ENCODE data around the gene AMH. TPM values are rescaled to one million over a fixed set of nuclear protein-coding genes. Genes with fewer than 3 reads are reported as not detected.
A peak's percentile ranks its signal among the peaks of the same experiment; 100 is the strongest.

The AMH gene
- total RNA-seq, 6 donors from 2014 or later = 1.1 to 6.3 (median 3.2) TPM

GRCh38 chr19:2247433-2248101 is 1.6 kb upstream of the AMH start:
- peaks cover 39 to 51% (median 40%) of the 10 kb centered on the region in 4 donors for H3K4me1 ChIP-seq
- H3K9me3 ChIP-seq = no peaks in the 10 kb centered on the region
- peak overlapping the region in 2 of 4 donors; percentile 1 to 27 for H3K27ac ChIP-seq
- H3K36me3 ChIP-seq = peaks cover 43 to 62% (median 60%) of the 10 kb centered on the region in 4 donors
- DNase-seq (peak in 1 of 2 donors; percentile 66), ATAC-seq (ENCODE audit: low FRiP score in 2 of 2) (no peak)
- H3K27me3 ChIP-seq = peaks cover 0 to 29% (median 27%) of the 10 kb centered on the region in 4 donors
- 93 to 98% methylated on average over 20 to 21 of the region's 28 CpGs for WGBS, 2 donors
- H3K4me3 ChIP-seq = no peak overlapping the region
- TF ChIP-seq EP300 (IDR thresholded peaks at IDR 0.05) = no peak
- no peak for TF ChIP-seq POLR2A (IDR thresholded peaks at IDR 0.05)
- TF ChIP-seq CTCF (IDR thresholded peaks at IDR 0.05) = no peak
- no peak for TF ChIP-seq POLR2AphosphoS5 (IDR thresholded peaks at IDR 0.05)

GRCh38 chr19:2248136-2249009 is 750 bp upstream of the AMH start:
- ATAC-seq (ENCODE audit: low FRiP score in 2 of 2) (no peak), DNase-seq (no peak)
- Histone ChIP-seq H3K9me3 (no peaks in the 10 kb centered on the region), H3K4me3 (no peak overlapping the region), H3K4me1 (peaks cover 39 to 51% (median 43%) of the 10 kb centered on the region in 4 donors), H3K36me3 (peaks cover 43 to 57% (median 56%) of the 10 kb centered on the region in 4 donors), H3K27ac (no peak overlapping the region), H3K27me3 (peaks cover 0 to 37% (median 34%) of the 10 kb centered on the region in 4 donors)
- 91 to 95% methylated on average over 13 to 16 of the region's 21 CpGs for WGBS, 2 donors
- no peak for TF ChIP-seq EP300 (IDR thresholded peaks at IDR 0.05)
- TF ChIP-seq POLR2AphosphoS5 (IDR thresholded peaks at IDR 0.05) = no peak
- no peak for TF ChIP-seq CTCF (IDR thresholded peaks at IDR 0.05)
- no peak for TF ChIP-seq POLR2A (IDR thresholded peaks at IDR 0.05)

GRCh38 chr19:2249880-2250765 is 1.0 kb downstream of the AMH start:
- peaks cover 25 to 39% (median 39%) of the 10 kb centered on the region in 4 donors for H3K36me3 ChIP-seq
- 30 to 43% methylated on average over 2 to 40 of the region's 43 CpGs for WGBS, 2 donors
- H3K4me1 ChIP-seq = peaks cover 43 to 57% (median 46%) of the 10 kb centered on the region in 4 donors
- H3K27ac ChIP-seq = no peak overlapping the region
- no peak for ATAC-seq (ENCODE audit: low FRiP score in 2 of 2)
- no peaks in the 10 kb centered on the region for H3K9me3 ChIP-seq
- TF ChIP-seq CTCF (IDR thresholded peaks at IDR 0.05) (no peak), EP300 (IDR thresholded peaks at IDR 0.05) (no peak), POLR2A (IDR thresholded peaks at IDR 0.05) (no peak), POLR2AphosphoS5 (IDR thresholded peaks at IDR 0.05) (no peak)
- H3K4me3 ChIP-seq = no peak overlapping the region
- peaks cover 0 to 45% (median 37%) of the 10 kb centered on the region in 4 donors for H3K27me3 ChIP-seq
- peak in 1 of 2 donors; percentile 82 for DNase-seq

- peaks cover 43 to 57% (median 46%) of the 10 kb centered on the region in 4 donors for H3K4me1 ChIP-seq
- 8% methylated on average over 5 of the region's 40 CpGs; no CpG with 5 or more reads in 1 of the 2 donors for WGBS, 2 donors
- H3K4me3 ChIP-seq = peak overlapping the region in 2 of 4 donors; percentile 17 to 27
- H3K9me3 ChIP-seq = no peaks in the 10 kb centered on the region
- peaks cover 19 to 33% (median 33%) of the 10 kb centered on the region in 4 donors for H3K36me3 ChIP-seq
- TF ChIP-seq EP300 (IDR thresholded peaks at IDR 0.05) (no peak), POLR2A (IDR thresholded peaks at IDR 0.05) (no peak), POLR2AphosphoS5 (IDR thresholded peaks at IDR 0.05) (no peak), CTCF (IDR thresholded peaks at IDR 0.05) (no peak)
- DNase-seq (no peak), ATAC-seq (ENCODE audit: low FRiP score in 2 of 2) (no peak)
- no peak overlapping the region for H3K27ac ChIP-seq
- peaks cover 0 to 45% (median 37%) of the 10 kb centered on the region in 4 donors for H3K27me3 ChIP-seq
Measured at GRCh38 chr19:2250766-2251105, 1.6 kb downstream of the AMH start.

Data from upper lobe of left lung (tissue), 6 donors.